Natural killer cell (primary cell): ENCODE measurements around the gene LGI2. TPM values are rescaled to one million over a fixed set of nuclear protein-coding genes. Genes with fewer than 3 reads are reported as not detected.

Source experiments
- ATAC-seq, 3 donors: fragments of 150-1000 bp in 2 of 3; fragments of 200-7000 bp in 1 of 3; cut with Tn5 transposase; 1 replicate in 1 of 3; 2 replicates in 2 of 3; pipeline ENCODE4 v1.10.0; 2021; ENCODE audit warnings: mild to moderate bottlenecking in 2 of 3, moderate library complexity in 2 of 3
- DNase-seq, 2 donors: peaks; one replicate each; pipeline versions ENCODE4 v3.0.0 to v3.0.0-alpha.2; 2013 to 2021; ENCODE audit warnings: mixed read lengths in 1 of 2
- H3K27ac ChIP-seq: one replicate; pipeline ENCODE4 v1.5.1; 2013; ENCODE audit warnings: mild to moderate bottlenecking, low read length
- H3K27me3 ChIP-seq: one replicate; pipeline ENCODE4 v1.6.1; 2013; ENCODE audit warnings: low read length; ENCODE audit not compliant: control insufficient read depth, insufficient read depth
- H3K36me3 ChIP-seq: one replicate; pipeline ENCODE4 v1.6.1; 2013; ENCODE audit warnings: low read length; ENCODE audit not compliant: control insufficient read depth, insufficient read depth
- H3K4me1 ChIP-seq: one replicate; pipeline ENCODE4 v1.6.1; 2013; ENCODE audit warnings: low read length; ENCODE audit not compliant: control insufficient read depth, insufficient read depth
- H3K4me3 ChIP-seq: one replicate; pipeline ENCODE4 v1.5.1; 2013; ENCODE audit warnings: low read length
- H3K9me3 ChIP-seq: one replicate; pipeline ENCODE4 v1.6.1; 2013; ENCODE audit warnings: low read length; ENCODE audit not compliant: control insufficient read depth, insufficient read depth
- H3K27ac Mint-ChIP-seq, 2 donors: one replicate each; pipeline ENCODE4 v1.8.0; 2022; ENCODE audit warnings: mild to moderate bottlenecking in 2 of 2, mixed read lengths in 2 of 2, moderate library complexity in 1 of 2
- H3K27me3 Mint-ChIP-seq, 2 donors: one replicate each; pipeline ENCODE4 v1.8.0; 2022; ENCODE audit warnings: low read depth in 2 of 2, mixed read lengths in 2 of 2
- H3K36me3 Mint-ChIP-seq: one replicate; pipeline ENCODE4 v1.8.0; 2022; ENCODE audit warnings: mixed read lengths
- H3K4me1 Mint-ChIP-seq, 2 donors: one replicate each; pipeline ENCODE4 v1.8.0; 2022; ENCODE audit warnings: mixed read lengths in 2 of 2
- H3K4me3 Mint-ChIP-seq: one replicate; pipeline ENCODE4 v1.8.0; 2022; ENCODE audit warnings: mild to moderate bottlenecking, moderate library complexity, mixed read lengths
- H3K9me3 Mint-ChIP-seq, 2 donors: one replicate each; pipeline ENCODE4 v1.8.0; 2022; ENCODE audit warnings: mixed read lengths in 2 of 2
- CTCF ChIP-seq: fragments of 200-600 bp; IDR thresholded peaks from one replicate; pipeline ENCODE4 v1.8.0; 2022; ENCODE audit warnings: antibody characterized with exemption
- WGBS: methylation state at CpG from one replicate; pipeline ENCODE4 v1.1.7; 2013; ENCODE audit warnings: missing lambda C conversion rate; ENCODE audit not compliant: insufficient coverage; 5-methylcytosine and 5-hydroxymethylcytosine counted together
- intact Hi-C: fragments of 100-400 bp; cut with micrococcal nuclease; formaldehyde crosslinking; loops from one replicate; pipeline ENCODE4 v1.14.2; 2022
- total RNA-seq, 4 donors: library from RNA; stranded (reverse); fragments of 120-200 nt in 1 of 4; gene quantifications; one replicate each; pipeline versions ENCODE4 v1.2.3 to v1.2.4, GENCODE V29; 2013 to 2022

Gene LGI2
- total RNA-seq, 3 donors from 2014 or later (not counting 1 experiment from before 2014, with no cell fraction given), result not detected

GRCh38 chr4:24980740-24981139 lies 50.0 kb downstream of the LGI2 start:
- Histone ChIP-seq H3K27ac (no peak overlapping the region), H3K27me3 (peaks cover 6% of the 10 kb centered on the region), H3K4me3 (no peak overlapping the region), H3K4me1 (peaks cover 6% of the 10 kb centered on the region), H3K36me3 (no peaks in the 10 kb centered on the region), H3K9me3 (no peaks in the 10 kb centered on the region)
- Mint-ChIP-seq H3K4me3 (peak overlapping the region; percentile 17), H3K27me3 (peaks cover 5 to 38% of the 10 kb centered on the region in 2 donors), H3K27ac (no peak overlapping the region), H3K9me3 (no peaks in the 10 kb centered on the region), H3K36me3 (no peaks in the 10 kb centered on the region), H3K4me1 (peaks cover 5 to 16% of the 10 kb centered on the region in 2 donors)
- ATAC-seq (no peak), DNase-seq (no peak)
- no peak for TF ChIP-seq CTCF
- WGBS, result 90% methylated on average over 5 of the region's 5 CpGs
- intact Hi-C loops, result loop anchor here (5.0 kb wide), 1 partner anchor 387 kb away; no protein-coding TSS in a partner anchor

DNA sequence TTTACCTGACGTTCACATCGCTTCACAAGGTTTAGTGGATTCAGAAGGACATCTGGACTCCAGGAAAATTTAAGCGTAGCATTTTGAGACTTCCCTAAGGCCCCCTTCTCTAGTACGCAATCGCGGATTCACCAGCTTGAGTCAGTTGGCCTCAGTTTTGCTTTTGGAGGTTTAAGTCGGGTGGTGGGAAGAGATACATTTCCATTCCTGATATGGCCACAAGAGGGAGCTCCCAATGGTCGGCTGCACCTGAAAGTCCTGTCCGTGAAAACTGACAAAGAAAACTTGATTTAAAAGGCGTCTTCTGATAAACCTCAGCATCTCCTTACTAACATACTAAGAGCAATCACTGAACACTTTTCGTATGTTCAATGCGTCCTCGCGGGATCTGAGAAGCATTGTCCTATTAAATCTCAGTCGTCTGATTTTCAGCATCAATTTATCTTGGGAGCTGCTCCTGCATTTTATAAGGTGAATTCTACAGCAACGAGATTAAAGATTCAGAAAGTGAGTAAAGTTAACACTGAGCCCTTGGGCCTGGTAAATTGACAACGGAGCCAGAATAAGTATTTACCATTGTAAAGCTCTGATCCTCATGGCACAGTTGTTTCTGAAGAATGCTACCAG lies 50.6 kb downstream of the LGI2 start:
- H3K27me3 ChIP-seq, result peaks cover 6% of the 10 kb centered on the region
- Mint-ChIP-seq H3K27ac (no peak overlapping the region), H3K9me3 (no peaks in the 10 kb centered on the region), H3K4me1 (peaks cover 5 to 16% of the 10 kb centered on the region in 2 donors), H3K4me3 (peak overlapping the region; percentile 71), H3K36me3 (no peaks in the 10 kb centered on the region), H3K27me3 (peaks cover 6 to 41% of the 10 kb centered on the region in 2 donors)
- no peaks in the 10 kb centered on the region for H3K9me3 ChIP-seq
- H3K27ac ChIP-seq, result no peak overlapping the region
- ATAC-seq (peak in 2 of 3 donors; percentile 73 to 82), DNase-seq (peak; percentile 18 to 74)
- TF ChIP-seq CTCF, result peak; percentile 86
- no peaks in the 10 kb centered on the region for H3K36me3 ChIP-seq
- intact Hi-C loops, result loop anchor here (5.0 kb wide), 1 partner anchor 387 kb away; no protein-coding TSS in a partner anchor
- H3K4me3 ChIP-seq, result no peak overlapping the region
- WGBS, result 26% methylated on average over 17 of the region's 17 CpGs
- H3K4me1 ChIP-seq, result peaks cover 6% of the 10 kb centered on the region

GRCh38 chr4:24979554-24979953 lies 51.2 kb downstream of the LGI2 start:
- no peak for TF ChIP-seq CTCF
- 46% methylated on average over 7 of the region's 7 CpGs for WGBS
- H3K9me3 ChIP-seq, result no peaks in the 10 kb centered on the region
- intact Hi-C loops, result no loop called here
- Mint-ChIP-seq H3K27ac (no peak overlapping the region), H3K36me3 (no peaks in the 10 kb centered on the region), H3K27me3 (peaks cover 9 to 47% of the 10 kb centered on the region in 2 donors), H3K4me3 (peak overlapping the region; percentile 66), H3K9me3 (no peaks in the 10 kb centered on the region), H3K4me1 (peaks cover 5 to 16% of the 10 kb centered on the region in 2 donors)
- DNase-seq (no peak), ATAC-seq (no peak)
- no peak overlapping the region for H3K4me3 ChIP-seq
- peaks cover 6% of the 10 kb centered on the region for H3K27me3 ChIP-seq
- no peaks in the 10 kb centered on the region for H3K36me3 ChIP-seq
- H3K27ac ChIP-seq, result no peak overlapping the region
- H3K4me1 ChIP-seq, result peaks cover 6% of the 10 kb centered on the region
